ENCODE measurements around the gene LPXN. TPM values are rescaled to one million over a fixed set of nuclear protein-coding genes. Genes with fewer than 3 reads are reported as not detected.

Gene LPXN
- total and polyA plus RNA-seq, 8 donors = 5.3 to 18.7 (median 5.9) TPM; not detected in 1

GRCh38 chr11:58495906-58496305 is 79.8 kb downstream of the LPXN start:
- intact Hi-C loops (cut with DNase I; ENCODE audit: low total_unique reads) = no loop called here
- no peaks in the 10 kb centered on the region for H3K9me3 ChIP-seq
- no peaks in the 10 kb centered on the region for H3K36me3 ChIP-seq
- WGBS, 5 donors = 66 to 80% (median 72%) methylated on average over 2 of the region's 2 CpGs
- TF ChIP-seq POLR2AphosphoS5 (IDR thresholded peaks at IDR 0.05) = no peak
- TF ChIP-seq EP300 (IDR thresholded peaks at IDR 0.05) = no peak
- TF ChIP-seq CTCF (IDR thresholded peaks at IDR 0.05) = no peak
- TF ChIP-seq POLR2A (IDR thresholded peaks at IDR 0.05) = no peak
- no peak overlapping the region for H3K4me3 ChIP-seq
- DNase-seq = no peak
- H3K27ac ChIP-seq = no peak overlapping the region
- H3K27me3 ChIP-seq = no peaks in the 10 kb centered on the region
- H3K4me1 ChIP-seq = peaks cover 0 to 6% (median 0%) of the 10 kb centered on the region in 4 donors

GRCh38 chr11:58494101-58494500 is 81.6 kb downstream of the LPXN start:
- TF ChIP-seq EP300 (IDR thresholded peaks at IDR 0.05) (no peak), POLR2AphosphoS5 (IDR thresholded peaks at IDR 0.05) (no peak), CTCF (IDR thresholded peaks at IDR 0.05) (no peak), POLR2A (IDR thresholded peaks at IDR 0.05) (no peak)
- Histone ChIP-seq H3K9me3 (no peaks in the 10 kb centered on the region), H3K27ac (no peak overlapping the region), H3K4me3 (no peak overlapping the region), H3K36me3 (no peaks in the 10 kb centered on the region), H3K4me1 (peaks cover 0 to 6% (median 0%) of the 10 kb centered on the region in 4 donors), H3K27me3 (no peaks in the 10 kb centered on the region)
- intact Hi-C loops (cut with DNase I; ENCODE audit: low total_unique reads) = no loop called here
- DNase-seq = no peak

- WGBS, 5 donors = 79 to 84% (median 81%) methylated on average over 2 of the region's 2 CpGs
- TF ChIP-seq CTCF (IDR thresholded peaks at IDR 0.05) (no peak), POLR2A (IDR thresholded peaks at IDR 0.05) (no peak), EP300 (IDR thresholded peaks at IDR 0.05) (no peak)
- intact Hi-C loops (cut with DNase I; ENCODE audit: low total_unique reads) = no loop called here
Observed at GRCh38 chr11:58493676-58494075, 82.0 kb downstream of the LPXN start.

GRCh38 chr11:58490827-58491226 is 84.8 kb downstream of the LPXN start:
- no peaks in the 10 kb centered on the region for H3K4me1 ChIP-seq
- 44 to 83% (median 62%) methylated on average over 2 of the region's 2 CpGs for WGBS, 5 donors
- no peak overlapping the region for H3K4me3 ChIP-seq
- no peak for DNase-seq
- H3K9me3 ChIP-seq = no peaks in the 10 kb centered on the region
- H3K27ac ChIP-seq = no peak overlapping the region
- intact Hi-C loops (cut with DNase I; ENCODE audit: low total_unique reads) = no loop called here
- TF ChIP-seq POLR2A (IDR thresholded peaks at IDR 0.05) (no peak), POLR2AphosphoS5 (IDR thresholded peaks at IDR 0.05) (no peak), CTCF (IDR thresholded peaks at IDR 0.05) (no peak), EP300 (IDR thresholded peaks at IDR 0.05) (no peak)
- H3K36me3 ChIP-seq = no peaks in the 10 kb centered on the region
- no peaks in the 10 kb centered on the region for H3K27me3 ChIP-seq

More at GRCh38 chr11:58493676-58494075, 82.0 kb downstream of the LPXN start:
- Histone ChIP-seq H3K27ac (no peak overlapping the region), H3K4me3 (no peak overlapping the region), H3K9me3 (no peaks in the 10 kb centered on the region), H3K4me1 (peaks cover 0 to 6% (median 0%) of the 10 kb centered on the region in 4 donors), H3K27me3 (no peaks in the 10 kb centered on the region), H3K36me3 (no peaks in the 10 kb centered on the region)
- no peak for DNase-seq

All from stomach (tissue), 9 donors.